Stimulated activated naive CD8-positive, alpha-beta T cell treated with anti-CD3 and anti-CD28 coated beads, Interleukin-15, Interleukin-2, amounts not matched to agents 100 ng/mL and 50 ng/mL, for 24 hours (primary cell): ENCODE measurements around the gene NCOA1.
"Not testable (repeated sequence)": the region's sequence is repeated elsewhere in the genome, so short reads cannot be mapped to it uniquely, and the experiment has no call there.

Experiments
- H3K27ac Mint-ChIP-seq: one replicate; pipeline ENCODE4 v1.8.0; 2021; ENCODE audit warnings: mild to moderate bottlenecking, mixed read lengths
- H3K27me3 Mint-ChIP-seq: one replicate; pipeline ENCODE4 v1.8.0; 2021; ENCODE audit warnings: mixed read lengths
- H3K36me3 Mint-ChIP-seq: one replicate; pipeline ENCODE4 v1.8.0; 2021; ENCODE audit warnings: low read depth, mixed read lengths
- H3K4me1 Mint-ChIP-seq: one replicate; pipeline ENCODE4 v1.8.0; 2021; ENCODE audit warnings: low read depth, mixed read lengths
- H3K4me3 Mint-ChIP-seq: one replicate; pipeline ENCODE4 v1.8.0; 2021; ENCODE audit warnings: mild to moderate bottlenecking, mixed read lengths
- H3K9me3 Mint-ChIP-seq: one replicate; pipeline ENCODE4 v1.8.0; 2021; ENCODE audit warnings: mixed read lengths

Gene NCOA1

GRCh38 chr2:24552836-24553235 is 61.8 kb downstream of the NCOA1 start:
- Mint-ChIP-seq H3K4me3 (no peak overlapping the region), H3K9me3 (peaks cover 33% of the 10 kb centered on the region), H3K27ac (no peak overlapping the region), H3K27me3 (no peaks in the 10 kb centered on the region), H3K4me1 (peaks cover 26% of the 10 kb centered on the region), H3K36me3 (peaks cover 61% of the 10 kb centered on the region)

GRCh38 chr2:24558781-24559472 is 67.9 kb downstream of the NCOA1 start:
- peaks cover 59% of the 10 kb centered on the region for H3K36me3 Mint-ChIP-seq
- peaks cover 25% of the 10 kb centered on the region for H3K9me3 Mint-ChIP-seq
- no peaks in the 10 kb centered on the region for H3K27me3 Mint-ChIP-seq
- H3K4me1 Mint-ChIP-seq, result peaks cover 33% of the 10 kb centered on the region
- no peak overlapping the region for H3K27ac Mint-ChIP-seq
- H3K4me3 Mint-ChIP-seq, result no peak overlapping the region

- Mint-ChIP-seq H3K27me3 (no peaks in the 10 kb centered on the region), H3K36me3 (peaks cover 58% of the 10 kb centered on the region), H3K4me3 (no peak overlapping the region), H3K4me1 (peaks cover 32% of the 10 kb centered on the region), H3K27ac (no peak overlapping the region), H3K9me3 (peaks cover 25% of the 10 kb centered on the region)
These were observed 68.5 kb downstream of the NCOA1 start for GRCh38 chr2:24559473-24560113.

- Mint-ChIP-seq H3K4me3 (no peak overlapping the region), H3K4me1 (peaks cover 16% of the 10 kb centered on the region), H3K27ac (no peak overlapping the region), H3K27me3 (no peaks in the 10 kb centered on the region), H3K9me3 (no peaks in the 10 kb centered on the region), H3K36me3 (peaks cover 26% of the 10 kb centered on the region)
These were observed 74.5 kb downstream of the NCOA1 start for GRCh38 chr2:24565537-24565936.

- Mint-ChIP-seq H3K27me3 (no peaks in the 10 kb centered on the region), H3K4me3 (no peak overlapping the region), H3K4me1 (peaks cover 15% of the 10 kb centered on the region), H3K27ac (no peak overlapping the region), H3K36me3 (peaks cover 26% of the 10 kb centered on the region), H3K9me3 (no peaks in the 10 kb centered on the region)
These were observed 75.2 kb downstream of the NCOA1 start for GRCh38 chr2:24566209-24566608.

- Mint-ChIP-seq H3K4me3 (no peak overlapping the region), H3K4me1 (peaks cover 16% of the 10 kb centered on the region), H3K27ac (no peak overlapping the region), H3K36me3 (peaks cover 26% of the 10 kb centered on the region), H3K9me3 (no peaks in the 10 kb centered on the region), H3K27me3 (no peaks in the 10 kb centered on the region)
These were observed 75.6 kb downstream of the NCOA1 start for GRCh38 chr2:24566630-24567029.

- Mint-ChIP-seq H3K4me3 (no peak overlapping the region), H3K36me3 (peaks cover 34% of the 10 kb centered on the region), H3K9me3 (no peaks in the 10 kb centered on the region), H3K4me1 (peaks cover 32% of the 10 kb centered on the region), H3K27ac (no peak overlapping the region), H3K27me3 (no peaks in the 10 kb centered on the region)
These were observed 77.5 kb downstream of the NCOA1 start for GRCh38 chr2:24568551-24568950.

- H3K4me3 Mint-ChIP-seq, H3K9me3 Mint-ChIP-seq, H3K27me3 Mint-ChIP-seq, H3K27ac Mint-ChIP-seq: not testable (repeated sequence)
- peaks cover 29% of the 10 kb centered on the region for H3K36me3 Mint-ChIP-seq
- peaks cover 38% of the 10 kb centered on the region for H3K4me1 Mint-ChIP-seq
These were observed 78.5 kb downstream of the NCOA1 start for GRCh38 chr2:24569565-24569964.

- H3K27ac Mint-ChIP-seq, result no peak overlapping the region
- no peak overlapping the region for H3K4me3 Mint-ChIP-seq
- H3K36me3 Mint-ChIP-seq, result peaks cover 30% of the 10 kb centered on the region
- no peaks in the 10 kb centered on the region for H3K27me3 Mint-ChIP-seq
- H3K9me3 Mint-ChIP-seq, result no peaks in the 10 kb centered on the region
- H3K4me1 Mint-ChIP-seq, result peaks cover 44% of the 10 kb centered on the region
These were observed 79.2 kb downstream of the NCOA1 start for GRCh38 chr2:24570225-24570624.

GRCh38 chr2:24571828-24572442 is 80.9 kb downstream of the NCOA1 start:
- H3K36me3 Mint-ChIP-seq, result peaks cover 25% of the 10 kb centered on the region
- no peak overlapping the region for H3K27ac Mint-ChIP-seq
- no peaks in the 10 kb centered on the region for H3K9me3 Mint-ChIP-seq
- H3K4me3 Mint-ChIP-seq, result no peak overlapping the region
- peaks cover 61% of the 10 kb centered on the region for H3K4me1 Mint-ChIP-seq
- no peaks in the 10 kb centered on the region for H3K27me3 Mint-ChIP-seq

- Mint-ChIP-seq H3K27ac (peak overlapping the region; percentile 73), H3K4me3 (peak overlapping the region; percentile 40), H3K4me1 (peaks cover 88% of the 10 kb centered on the region)
These were observed 85.1 kb downstream of the NCOA1 start for GRCh38 chr2:24576146-24576545.

GRCh38 chr2:24576617-24577016 is 85.6 kb downstream of the NCOA1 start:
- Mint-ChIP-seq H3K9me3 (peaks cover 6% of the 10 kb centered on the region), H3K27ac (peak overlapping the region; percentile 73), H3K36me3 (peaks cover 38% of the 10 kb centered on the region), H3K4me3 (peak overlapping the region; percentile 28), H3K4me1 (peaks cover 92% of the 10 kb centered on the region), H3K27me3 (no peaks in the 10 kb centered on the region)

More at GRCh38 chr2:24576146-24576545, 85.1 kb downstream of the NCOA1 start:
- Mint-ChIP-seq H3K27me3 (no peaks in the 10 kb centered on the region), H3K9me3 (peaks cover 6% of the 10 kb centered on the region), H3K36me3 (peaks cover 33% of the 10 kb centered on the region)

GRCh38 chr2:24577481-24577880 is 86.4 kb downstream of the NCOA1 start:
- Mint-ChIP-seq H3K4me3 (peak overlapping the region; percentile 71), H3K27me3 (no peaks in the 10 kb centered on the region), H3K27ac (peak overlapping the region; percentile 73), H3K4me1 (peaks cover 92% of the 10 kb centered on the region), H3K36me3 (peaks cover 43% of the 10 kb centered on the region), H3K9me3 (peaks cover 6% of the 10 kb centered on the region)

GRCh38 chr2:24579053-24579803 is 88.2 kb downstream of the NCOA1 start:
- peaks cover 47% of the 10 kb centered on the region for H3K36me3 Mint-ChIP-seq
- H3K4me3 Mint-ChIP-seq, result peak overlapping the region; percentile 25
- peaks cover 6% of the 10 kb centered on the region for H3K9me3 Mint-ChIP-seq
- peaks cover 84% of the 10 kb centered on the region for H3K4me1 Mint-ChIP-seq
- peak overlapping the region; percentile 85 for H3K27ac Mint-ChIP-seq
- no peaks in the 10 kb centered on the region for H3K27me3 Mint-ChIP-seq

- H3K9me3 Mint-ChIP-seq, result peaks cover 6% of the 10 kb centered on the region
- no peak overlapping the region for H3K4me3 Mint-ChIP-seq
- peak overlapping the region; percentile 85 for H3K27ac Mint-ChIP-seq
- no peaks in the 10 kb centered on the region for H3K27me3 Mint-ChIP-seq
- peaks cover 85% of the 10 kb centered on the region for H3K4me1 Mint-ChIP-seq
- peaks cover 42% of the 10 kb centered on the region for H3K36me3 Mint-ChIP-seq
These were observed 89.5 kb downstream of the NCOA1 start for GRCh38 chr2:24580561-24580960.
